Esophagus muscularis mucosa (tissue), 4 donors: ENCODE measurements around the gene TDRD1.

Experiments used
- EP300 ChIP-seq: sonication (generic); formaldehyde crosslinking; IDR thresholded peaks from one replicate; pipeline ENCODE4 v1.6.1; 2017; ENCODE audit warnings: antibody characterized with exemption
- POLR2A ChIP-seq: fragments of 450-650 bp; IDR thresholded peaks from one replicate; pipeline ENCODE4 v1.6.1; 2017; ENCODE audit warnings: antibody characterized with exemption, moderate library complexity, mild to moderate bottlenecking, low read depth
- POLR2AphosphoS5 ChIP-seq, 2 donors: sonication (generic); formaldehyde crosslinking; IDR thresholded peaks; one replicate each; pipeline ENCODE4 v1.6.1; 2017; ENCODE audit warnings: antibody characterized with exemption in 2 of 2
- TF ChIP-seq, protein P1 (sequence below), 3 experiments: fragments of 200-600 bp in 2 of 3; fragments of 450-650 bp in 1 of 3; sonication (generic) in 2 of 3; IDR thresholded peaks; one replicate each; pipeline ENCODE4 v1.5.1; 2017 to 2019; ENCODE audit warnings: antibody characterized with exemption in 3 of 3, mild to moderate bottlenecking in 2 of 3, moderate library complexity in 1 of 3

DNA sequence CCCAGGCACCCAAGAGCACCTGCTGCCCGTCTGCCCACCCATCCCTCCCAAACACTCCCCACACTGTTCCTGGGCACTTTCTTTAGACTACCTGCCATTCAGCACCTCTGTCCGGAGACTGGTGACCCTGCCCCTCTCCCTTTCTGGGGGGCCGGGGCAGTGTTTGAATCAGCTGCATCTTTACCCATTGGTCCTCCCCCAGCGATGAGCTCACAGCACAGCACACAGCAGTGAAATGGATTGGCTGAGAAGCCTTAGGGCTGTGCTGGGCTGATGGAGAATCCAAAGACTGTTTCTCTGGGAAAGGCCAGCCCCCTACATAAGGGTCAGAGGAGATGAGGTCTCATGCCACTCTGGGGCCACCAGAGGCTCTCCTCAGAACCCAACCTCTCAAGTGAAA is 100.1 kb downstream of the TDRD1 start:
- TF ChIP-seq, protein P1, sequence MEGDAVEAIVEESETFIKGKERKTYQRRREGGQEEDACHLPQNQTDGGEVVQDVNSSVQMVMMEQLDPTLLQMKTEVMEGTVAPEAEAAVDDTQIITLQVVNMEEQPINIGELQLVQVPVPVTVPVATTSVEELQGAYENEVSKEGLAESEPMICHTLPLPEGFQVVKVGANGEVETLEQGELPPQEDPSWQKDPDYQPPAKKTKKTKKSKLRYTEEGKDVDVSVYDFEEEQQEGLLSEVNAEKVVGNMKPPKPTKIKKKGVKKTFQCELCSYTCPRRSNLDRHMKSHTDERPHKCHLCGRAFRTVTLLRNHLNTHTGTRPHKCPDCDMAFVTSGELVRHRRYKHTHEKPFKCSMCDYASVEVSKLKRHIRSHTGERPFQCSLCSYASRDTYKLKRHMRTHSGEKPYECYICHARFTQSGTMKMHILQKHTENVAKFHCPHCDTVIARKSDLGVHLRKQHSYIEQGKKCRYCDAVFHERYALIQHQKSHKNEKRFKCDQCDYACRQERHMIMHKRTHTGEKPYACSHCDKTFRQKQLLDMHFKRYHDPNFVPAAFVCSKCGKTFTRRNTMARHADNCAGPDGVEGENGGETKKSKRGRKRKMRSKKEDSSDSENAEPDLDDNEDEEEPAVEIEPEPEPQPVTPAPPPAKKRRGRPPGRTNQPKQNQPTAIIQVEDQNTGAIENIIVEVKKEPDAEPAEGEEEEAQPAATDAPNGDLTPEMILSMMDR (IDR thresholded peaks at IDR 0.05): no peak
- no peak for TF ChIP-seq POLR2A
- TF ChIP-seq POLR2AphosphoS5 (IDR thresholded peaks at IDR 0.05): no peak
- no peak for TF ChIP-seq EP300
